ENCODE results near the gene CAMK1D.
"Not testable (repeated sequence)": the region's sequence is repeated elsewhere in the genome, so short reads cannot be mapped to it uniquely, and the experiment has no call there.

The CAMK1D gene

DNA sequence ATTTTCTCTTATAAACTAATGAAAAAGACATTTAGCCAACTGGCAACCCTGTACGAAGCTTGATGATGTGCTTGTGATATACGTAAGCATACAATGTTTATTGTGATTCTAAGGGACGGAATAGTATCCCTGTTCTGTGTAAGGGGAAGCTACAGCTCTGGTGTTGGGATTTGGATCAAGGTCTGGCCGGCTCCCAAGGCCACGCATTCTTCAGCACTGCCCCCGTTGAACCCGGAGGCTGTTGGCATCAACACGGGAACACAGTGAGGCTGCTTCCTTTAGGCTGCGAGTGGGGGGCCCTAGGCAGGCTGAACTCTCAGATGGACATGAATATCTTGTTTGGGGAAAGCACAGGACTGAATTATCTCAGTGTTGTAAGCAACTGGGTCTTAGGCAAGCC is 180.6 kb downstream of the CAMK1D start:
- no peak for DNase-seq

DNA sequence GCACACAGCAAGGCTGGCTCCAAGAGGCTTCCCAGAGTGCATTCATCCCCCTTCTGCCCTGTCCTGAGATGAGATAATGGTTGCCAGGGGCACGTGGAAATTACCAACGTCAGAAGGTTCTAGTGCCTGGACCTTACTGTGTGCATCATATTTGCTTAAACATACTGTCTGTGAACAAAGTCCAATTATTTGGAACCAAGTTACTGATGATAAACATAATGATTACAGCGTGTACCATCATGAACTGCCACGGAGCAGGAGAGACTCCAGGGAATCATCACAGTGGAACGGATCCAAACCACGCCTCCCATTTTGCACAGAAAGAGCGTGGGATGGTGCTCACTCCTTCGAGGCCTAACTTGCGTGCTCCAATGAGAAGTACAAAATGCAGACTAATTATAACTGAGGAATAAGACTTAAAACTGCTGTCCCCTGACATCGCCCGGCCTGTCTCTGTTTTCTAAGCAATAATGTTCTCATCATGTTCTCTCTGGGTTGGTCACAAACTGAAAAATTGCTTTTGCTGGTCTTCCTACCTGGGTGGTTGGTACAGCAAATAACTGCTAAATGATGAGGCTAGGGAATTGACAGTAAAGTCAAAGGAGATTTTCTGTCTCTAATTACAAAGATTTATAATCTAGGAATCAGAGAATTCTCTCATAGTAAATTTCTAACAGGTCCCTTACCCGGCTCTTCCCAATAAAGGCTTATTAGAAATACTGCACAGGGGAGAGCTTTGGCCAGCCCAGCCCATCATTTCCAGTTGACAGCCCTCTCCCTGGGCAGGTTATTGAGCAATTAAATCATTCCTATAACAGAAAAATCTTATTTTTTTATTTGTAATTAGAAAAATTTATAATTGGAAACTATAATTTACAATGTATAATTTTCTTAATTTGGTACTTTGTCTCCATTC is 182.2 kb downstream of the CAMK1D start:
- DNase-seq = no peak

DNA sequence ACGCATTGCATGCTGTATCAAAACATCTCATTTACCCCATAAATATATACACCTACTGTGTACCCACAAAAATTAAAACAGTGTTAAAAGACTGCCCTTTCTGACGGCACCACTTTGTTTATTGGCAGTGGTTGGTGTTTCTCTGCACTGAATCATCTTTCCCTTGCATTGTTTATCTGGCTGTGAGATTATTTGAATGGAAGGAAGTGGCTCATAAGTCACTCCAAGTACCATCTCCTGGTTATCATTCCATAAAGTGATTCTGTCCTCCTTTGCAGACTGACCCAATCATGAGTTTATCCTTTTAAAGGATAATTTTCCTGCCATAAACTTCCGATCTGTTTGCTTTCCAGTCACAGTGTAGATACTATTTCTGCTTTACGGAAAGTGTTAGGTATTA is 183.8 kb downstream of the CAMK1D start:
- no peak for DNase-seq

DNA sequence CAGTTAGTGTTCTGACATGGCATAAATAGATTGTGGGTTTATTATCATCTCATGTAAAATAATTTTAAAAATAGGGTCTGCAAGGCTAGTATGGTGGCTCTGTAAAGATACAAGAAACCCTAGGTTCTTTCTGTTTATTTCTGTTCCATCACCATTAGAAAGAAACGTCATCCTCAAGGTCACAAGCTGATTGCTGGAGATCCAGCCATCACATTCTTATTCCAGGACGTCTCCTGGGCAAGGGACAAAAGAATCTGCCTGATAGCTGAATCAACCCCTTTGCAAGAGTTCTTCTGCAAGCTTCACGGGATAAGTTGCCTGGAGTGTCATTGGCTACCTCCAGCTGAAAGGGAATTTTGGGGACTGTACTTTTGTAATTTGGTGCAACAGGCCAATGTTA is 184.4 kb downstream of the CAMK1D start:
- no peak for DNase-seq

DNA sequence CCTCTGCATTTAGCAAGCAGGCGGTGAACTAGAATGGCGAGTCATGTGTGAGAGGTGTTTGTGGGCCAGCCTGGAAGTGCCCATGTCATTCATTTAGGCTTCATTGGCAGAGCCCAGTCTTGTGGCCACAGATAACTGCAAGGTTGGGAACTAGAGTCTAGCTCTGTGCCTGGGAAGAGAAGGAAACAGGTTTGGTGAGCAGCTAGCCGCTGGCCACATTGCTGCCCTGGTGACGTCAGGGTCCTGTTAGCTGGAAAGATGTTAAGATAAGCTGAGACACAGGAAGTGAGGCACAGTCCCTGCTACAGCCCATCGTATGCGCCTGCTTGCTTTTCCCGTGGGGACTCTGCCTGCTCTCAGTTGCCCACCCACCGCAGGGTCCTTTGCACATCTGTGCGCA is 185.5 kb downstream of the CAMK1D start:
- no peak for DNase-seq

DNA sequence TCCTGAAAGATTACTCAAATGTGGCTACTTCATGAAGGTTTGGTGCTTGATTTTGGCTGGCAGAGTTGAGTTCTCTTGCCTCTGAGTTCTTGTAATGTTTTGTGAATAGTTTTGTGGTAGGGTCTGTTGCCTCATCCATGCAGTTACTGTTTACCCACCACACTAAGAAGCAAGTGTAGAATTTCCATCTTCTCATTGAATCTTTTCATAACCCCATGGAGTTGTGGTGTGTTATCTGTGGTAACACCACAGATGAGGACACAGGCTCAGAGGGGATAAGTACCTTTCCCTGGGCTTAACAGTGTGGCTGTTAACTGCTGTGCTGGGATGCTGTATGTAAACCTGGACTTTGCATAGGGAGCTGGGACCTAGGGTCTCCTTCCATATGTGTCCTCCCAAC is 186.3 kb downstream of the CAMK1D start:
- no peak for DNase-seq

DNA sequence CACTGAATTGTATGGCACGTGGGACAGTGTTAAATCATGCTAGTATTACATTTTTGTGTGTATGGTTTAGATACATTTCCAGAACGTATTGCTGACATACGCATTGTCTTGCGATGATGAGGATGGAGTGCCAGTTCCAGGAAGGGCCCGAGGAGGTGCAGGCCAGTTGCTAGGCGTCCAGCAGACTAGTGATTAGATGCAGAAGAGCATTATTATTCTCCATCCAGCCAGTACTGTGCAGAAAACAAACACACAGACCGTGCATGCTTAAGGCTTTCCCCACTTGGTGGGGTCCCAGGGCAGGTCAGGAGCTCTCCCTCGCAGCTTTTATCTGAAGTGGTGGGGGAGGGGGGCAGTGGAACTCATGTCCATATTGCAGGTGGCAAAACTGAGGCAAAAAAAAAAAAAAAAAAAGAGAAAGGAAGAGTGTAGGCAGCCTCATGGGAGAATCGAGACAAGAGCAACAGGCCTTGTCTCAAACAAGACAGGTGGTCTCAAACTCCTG is 189.2 kb downstream of the CAMK1D start:
- no peak for DNase-seq

DNA sequence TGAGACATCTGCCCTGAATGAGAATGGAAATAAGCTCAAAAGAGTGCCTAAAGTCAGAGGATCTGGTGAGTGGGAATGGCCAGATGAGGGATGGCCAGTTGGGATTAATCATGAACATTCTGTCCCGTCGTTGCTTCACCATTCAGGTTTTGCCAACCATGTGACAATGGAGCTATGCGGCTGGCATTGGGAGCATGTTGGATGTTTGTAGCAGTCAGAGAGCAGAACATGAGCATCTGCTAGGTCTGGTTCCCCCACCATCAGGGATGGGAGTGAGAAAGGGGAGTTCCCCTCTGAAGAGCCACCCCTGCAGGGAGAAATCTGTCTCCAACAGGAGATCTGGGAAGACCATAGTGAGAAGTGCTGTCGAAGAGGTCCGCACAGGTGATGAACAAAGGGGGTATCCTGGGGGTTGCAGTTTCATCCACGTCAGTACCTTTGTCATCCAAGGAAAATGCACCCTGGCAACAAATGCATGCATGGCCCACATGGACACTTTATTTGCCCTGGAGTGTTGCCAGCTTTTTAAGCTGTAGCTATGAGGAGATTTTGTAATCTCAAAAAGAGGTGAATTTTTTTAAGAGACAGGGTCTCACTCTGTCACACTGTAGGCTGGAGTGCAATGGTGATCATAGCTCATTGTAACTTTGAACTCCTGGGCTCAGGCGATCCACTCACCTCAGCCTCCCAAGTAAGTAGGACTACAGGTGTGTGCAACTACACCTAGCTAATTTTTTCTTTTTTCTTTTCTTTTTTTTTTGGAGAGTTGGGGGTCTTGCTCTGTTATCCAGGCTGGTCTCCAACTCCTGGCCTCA is 190.2 kb downstream of the CAMK1D start:
- no peak for DNase-seq

DNA sequence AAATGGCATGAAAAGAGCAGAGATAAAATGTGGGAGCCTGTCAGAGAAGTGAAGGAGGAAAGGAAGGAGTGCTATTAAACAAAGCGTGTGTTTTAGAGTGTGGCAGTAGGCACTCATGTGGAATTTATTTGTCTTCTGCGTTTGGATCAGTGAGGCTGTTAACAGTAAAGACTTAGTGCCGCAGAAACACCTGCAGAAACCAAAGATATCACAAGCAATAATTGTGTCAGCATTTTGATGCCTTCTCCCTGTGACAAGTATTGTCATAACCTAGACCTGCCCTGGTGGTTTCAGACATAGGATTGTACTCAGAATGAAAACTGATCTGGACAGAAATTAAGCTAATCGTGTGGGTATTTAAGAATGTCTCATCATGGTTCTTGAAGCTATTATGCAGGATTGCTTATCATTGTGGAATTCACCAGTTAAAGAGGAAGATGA is 191.0 kb downstream of the CAMK1D start:
- DNase-seq = no peak

DNA sequence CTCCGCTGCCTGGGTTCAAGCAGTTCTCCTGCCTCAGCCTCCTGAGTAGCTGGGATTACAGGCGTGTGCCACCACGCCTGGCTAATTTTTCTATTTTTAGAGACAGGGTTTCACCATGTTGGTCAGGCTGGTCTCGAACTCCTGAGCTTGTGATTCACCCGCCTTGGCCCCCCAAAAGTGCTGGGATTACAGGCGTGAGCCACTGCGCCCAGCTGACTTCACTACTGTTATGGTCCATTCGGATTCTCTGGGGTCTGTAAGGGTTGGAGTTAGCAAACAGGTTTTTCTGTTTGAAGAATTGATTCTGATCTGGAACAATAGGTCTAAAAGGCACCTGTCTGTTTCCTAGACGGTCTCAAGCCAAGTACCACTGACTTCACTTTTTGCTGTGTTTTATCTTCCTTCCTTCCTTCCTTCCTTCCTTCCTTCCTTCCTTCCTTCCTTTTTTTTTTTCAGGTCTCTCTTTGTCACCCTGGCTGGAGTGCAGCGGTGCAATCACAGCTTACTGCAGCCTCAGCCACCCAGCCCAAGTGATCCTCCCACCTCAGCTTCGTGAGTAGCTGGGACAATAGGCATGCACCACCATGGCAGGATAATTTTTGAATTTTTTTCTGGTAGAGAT is 192.2 kb downstream of the CAMK1D start:
- no peak for DNase-seq

DNA sequence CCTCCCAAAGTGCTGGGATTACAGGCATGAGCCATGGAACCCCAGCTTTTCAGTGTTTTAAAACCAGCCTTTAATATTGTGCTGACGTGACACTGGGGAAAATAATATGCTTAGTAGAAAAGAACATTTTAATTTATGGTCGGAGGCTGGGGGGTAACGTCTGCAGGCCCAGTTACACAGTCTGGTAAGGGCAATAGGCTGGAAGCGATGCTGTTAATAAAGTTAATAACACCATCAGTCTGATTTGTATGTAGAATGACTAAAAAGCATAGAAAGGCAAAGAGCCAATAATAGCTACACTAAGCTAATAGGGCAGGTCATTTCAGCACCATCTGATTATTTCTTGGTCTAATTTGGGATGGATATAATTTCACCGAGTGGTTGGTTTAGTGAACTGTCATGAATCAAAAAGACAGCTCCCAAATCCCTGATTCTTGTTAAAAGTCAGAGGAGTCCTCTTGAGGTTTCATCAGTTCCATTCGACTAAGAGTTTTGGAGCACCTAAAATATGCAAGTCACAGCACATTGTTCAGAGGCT is 192.9 kb downstream of the CAMK1D start:
- DNase-seq = no peak

DNA sequence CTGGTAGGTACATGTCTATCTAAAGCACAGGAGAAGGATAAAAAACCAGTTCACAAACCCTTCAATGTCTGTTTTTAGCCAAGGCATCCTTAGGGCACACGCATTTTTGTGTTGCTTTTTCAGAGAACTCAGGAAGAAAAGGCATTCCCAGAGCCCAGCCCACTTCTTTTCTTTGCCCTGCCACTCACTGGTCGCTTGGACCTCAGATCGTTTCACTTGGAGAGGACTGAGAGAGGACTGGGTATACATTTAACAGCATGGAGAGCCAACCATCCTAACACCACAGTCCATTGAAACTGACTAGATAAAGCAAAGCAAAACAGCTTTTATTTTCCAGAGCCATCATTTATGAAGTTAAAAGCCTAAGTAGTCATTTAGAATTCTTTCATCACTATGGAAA is 194.2 kb downstream of the CAMK1D start:
- DNase-seq = no peak

DNA sequence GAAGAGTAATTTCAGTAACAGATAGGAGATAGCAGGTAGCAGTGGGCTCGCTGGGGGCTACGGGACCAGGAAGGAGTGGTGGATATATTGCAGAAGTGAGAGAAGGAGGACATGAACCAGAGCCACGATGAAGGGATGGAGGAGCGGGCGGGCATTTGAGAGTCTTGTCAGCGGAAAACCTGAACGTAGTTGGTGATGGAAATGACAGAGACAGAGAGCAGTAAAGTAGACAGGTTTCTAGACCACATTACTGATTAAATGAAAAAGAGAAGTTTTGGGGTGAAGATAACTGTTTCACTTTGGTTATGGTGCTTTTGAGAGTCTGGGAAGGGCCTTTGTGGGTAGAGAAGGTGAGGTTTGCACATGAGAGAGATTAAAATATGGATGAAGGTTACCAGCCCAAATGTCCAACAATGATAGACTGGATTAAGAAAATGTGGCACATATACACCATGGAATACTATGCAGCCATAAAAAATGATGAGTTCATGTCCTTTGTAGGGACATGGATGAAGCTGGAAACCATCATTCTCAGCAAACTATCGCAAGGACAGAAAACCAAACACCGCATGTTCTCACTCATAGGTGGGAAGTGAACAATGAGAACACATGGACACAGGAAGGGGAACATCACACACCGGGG is 196.9 kb downstream of the CAMK1D start:
- not testable (repeated sequence) for DNase-seq

DNA sequence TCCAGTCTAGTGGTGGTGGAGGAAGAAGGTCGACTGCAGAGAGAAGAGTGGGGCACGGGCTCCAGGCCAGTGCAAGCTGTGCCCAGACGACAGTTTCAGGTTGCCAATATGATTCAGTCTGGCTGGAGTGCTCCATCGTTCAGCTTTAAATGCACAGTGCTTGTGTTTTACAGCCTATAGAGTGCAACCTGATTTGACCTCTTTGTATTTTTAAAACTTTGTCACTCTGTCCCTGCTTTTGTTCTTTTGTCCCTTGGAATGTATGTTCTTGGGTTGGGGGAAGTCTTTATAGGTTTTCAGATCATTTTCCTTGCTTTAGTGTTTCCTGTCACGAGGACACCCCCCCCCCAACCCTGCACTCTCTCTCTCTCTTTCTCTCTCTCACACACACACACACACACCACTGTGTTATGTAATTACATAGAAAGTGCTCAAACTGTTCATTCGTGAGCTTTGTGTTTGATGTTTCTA is 198.0 kb downstream of the CAMK1D start:
- DNase-seq = no peak

DNA sequence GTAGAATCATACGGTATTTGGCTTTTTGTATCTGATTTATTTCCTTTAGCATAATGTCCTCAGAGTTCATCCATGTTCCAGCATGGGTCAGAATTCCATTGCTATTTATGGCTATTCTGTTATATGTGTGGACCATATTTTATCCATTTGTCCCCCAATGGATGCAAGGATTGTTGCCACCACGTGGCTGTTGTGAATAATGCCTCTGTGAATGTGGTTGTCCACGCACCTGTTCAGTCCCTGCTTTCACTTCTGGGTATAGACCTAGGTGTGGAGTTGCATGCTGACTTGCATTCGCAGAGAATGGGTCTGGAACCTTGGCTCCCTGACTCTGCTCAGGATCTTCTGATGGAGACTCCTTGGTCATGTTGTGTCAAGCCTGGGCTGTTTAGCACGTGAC is 199.9 kb downstream of the CAMK1D start:
- no peak for DNase-seq

DNA sequence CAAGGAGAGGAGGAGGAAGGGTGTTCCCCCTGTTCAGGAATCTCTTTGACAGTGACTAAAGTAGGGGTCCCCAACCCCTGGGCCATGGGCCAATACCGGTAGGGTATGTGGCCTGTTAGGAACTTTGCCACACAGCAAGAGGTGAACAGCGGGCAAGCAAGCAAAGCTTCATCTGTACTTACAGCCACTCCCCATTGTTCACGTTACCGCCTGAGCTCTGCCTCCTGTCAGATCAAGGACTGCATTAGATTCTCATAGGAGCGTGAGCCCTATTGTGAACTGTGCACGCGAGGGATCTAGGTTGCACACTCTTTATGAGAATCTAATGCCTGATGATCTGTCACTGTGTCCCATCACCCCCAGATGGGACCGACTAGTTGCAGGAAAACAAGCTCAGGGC is 201.6 kb downstream of the CAMK1D start:
- no peak for DNase-seq

DNA sequence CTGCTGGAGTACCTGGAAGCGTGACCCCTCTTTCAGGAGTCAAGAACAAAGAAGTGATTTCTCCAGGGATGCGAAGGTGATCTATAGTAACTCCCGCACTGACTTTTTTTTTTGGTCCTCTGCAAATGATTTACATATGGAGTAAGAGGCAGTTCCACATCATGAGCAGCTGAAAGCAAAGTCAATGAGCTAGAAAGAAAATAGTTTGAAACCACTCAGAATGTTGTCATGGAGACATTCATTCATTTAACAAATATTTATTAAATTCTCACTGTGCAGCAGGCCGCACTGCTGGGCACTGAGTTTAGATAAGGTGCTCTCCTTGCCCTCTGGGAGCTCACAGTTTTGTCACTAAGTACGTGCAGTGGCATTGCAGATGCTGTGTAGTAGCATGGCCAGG is 206.7 kb downstream of the CAMK1D start:
- no peak for DNase-seq

DNA sequence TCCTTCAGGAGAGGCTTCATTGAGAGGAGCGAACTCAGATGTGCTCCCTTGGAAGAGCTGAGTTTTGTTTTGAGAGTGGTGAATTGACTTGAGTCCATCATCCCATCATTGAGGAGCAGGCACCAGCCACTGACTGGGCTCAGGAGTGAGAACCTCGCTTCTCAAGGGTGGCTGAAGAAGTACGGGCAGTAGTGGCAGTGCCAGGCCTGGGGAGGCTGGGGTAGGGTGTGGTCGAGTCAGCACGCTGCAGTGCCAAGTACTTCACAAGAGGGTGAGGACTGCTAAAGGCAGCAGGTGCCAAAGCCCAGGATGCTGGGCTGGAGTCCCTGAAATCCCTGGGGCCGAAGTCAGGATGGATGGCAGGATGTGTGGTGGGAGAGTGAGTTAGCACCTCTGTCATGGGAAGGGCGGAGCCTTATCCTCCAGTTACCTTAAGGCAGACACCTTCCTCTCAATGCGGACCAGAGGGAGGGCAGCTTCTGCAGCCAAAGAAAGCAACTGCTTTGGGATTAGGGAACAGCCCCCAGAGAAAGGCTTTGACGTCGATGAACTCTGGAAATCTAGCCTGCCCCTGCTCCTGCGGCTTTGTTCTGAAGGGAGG is 210.3 kb downstream of the CAMK1D start:
- no peak for DNase-seq

DNA sequence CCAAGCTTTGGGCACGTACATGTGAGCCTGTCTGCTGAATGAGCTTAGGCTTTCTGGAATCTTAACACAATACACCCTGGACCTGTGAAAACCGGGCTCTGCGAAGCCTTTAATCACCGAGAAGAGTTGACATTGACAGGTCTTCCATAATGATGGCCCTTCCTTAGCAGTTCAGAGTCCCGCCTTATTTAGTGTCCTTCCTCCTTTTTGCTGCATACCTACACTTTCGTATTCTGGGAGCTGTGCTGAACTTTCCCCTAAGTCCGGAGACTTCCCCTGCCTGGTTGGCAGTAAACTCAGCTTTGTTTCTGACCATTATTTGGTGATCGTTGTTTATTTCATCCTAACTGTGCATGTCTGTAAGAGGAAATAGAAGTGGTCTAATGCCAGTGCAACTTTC is 212.0 kb downstream of the CAMK1D start:
- no peak for DNase-seq

DNA sequence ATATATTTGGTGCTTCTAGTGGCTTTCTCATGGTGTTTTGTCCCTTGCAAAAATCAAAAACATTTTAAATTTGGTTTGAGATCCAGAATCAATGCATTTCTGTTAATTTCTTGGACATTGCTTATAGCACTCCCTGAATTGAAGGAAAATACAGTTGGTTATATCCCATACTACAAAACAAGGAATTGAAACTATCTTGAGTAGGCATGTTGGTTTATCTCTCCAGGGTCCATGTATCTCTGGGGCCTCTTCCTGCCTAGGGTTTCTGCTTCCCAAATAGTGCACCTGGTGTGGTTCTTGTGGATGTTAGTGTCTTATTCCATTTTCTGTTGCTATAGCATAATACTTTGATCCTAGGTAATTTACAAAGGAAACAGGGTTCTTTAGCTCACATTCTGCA is 212.4 kb downstream of the CAMK1D start:
- DNase-seq = no peak

DNA sequence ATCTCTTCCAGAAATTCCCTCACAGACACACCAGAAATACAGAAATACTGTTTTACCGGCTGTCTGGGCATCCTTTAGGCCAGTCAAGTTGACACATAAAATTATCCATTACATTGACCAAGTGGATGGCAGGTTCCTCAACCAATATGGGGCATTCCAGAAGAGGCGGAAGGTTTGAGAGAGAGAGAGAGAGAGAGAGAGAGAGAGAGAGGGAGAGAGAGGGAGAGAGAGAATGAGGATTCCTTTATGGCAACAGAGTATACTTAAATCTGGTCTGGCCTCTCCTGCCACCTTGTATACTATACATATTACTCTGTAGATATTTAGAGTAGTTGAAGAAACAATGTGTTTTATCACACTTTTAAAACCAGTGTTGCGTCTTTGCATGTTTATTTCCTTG is 214.1 kb downstream of the CAMK1D start:
- DNase-seq = no peak

DNA sequence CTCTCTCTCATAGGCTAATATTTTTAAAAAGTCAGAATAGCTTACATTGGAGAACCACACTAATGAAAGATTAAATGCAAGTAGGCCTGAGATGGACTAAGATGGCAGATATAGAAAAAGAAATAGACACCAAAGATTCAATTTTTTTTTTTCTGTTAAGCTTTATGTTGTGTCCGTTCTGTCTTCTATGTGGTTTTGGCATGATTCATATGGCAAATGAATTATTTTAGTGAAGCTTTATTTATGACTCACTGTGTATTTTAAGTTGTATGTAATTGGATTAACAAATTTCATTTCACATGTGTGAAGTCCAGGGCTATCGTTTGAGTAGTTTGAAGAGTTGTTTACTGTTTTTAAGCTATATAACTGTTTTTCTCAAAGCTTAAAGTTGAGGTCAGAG is 214.8 kb downstream of the CAMK1D start:
- DNase-seq = no peak

Measured in effector CD8-positive, alpha-beta T cell (primary cell).